ENCODE data around the gene FAM43A.

FAM43A gene

DNA sequence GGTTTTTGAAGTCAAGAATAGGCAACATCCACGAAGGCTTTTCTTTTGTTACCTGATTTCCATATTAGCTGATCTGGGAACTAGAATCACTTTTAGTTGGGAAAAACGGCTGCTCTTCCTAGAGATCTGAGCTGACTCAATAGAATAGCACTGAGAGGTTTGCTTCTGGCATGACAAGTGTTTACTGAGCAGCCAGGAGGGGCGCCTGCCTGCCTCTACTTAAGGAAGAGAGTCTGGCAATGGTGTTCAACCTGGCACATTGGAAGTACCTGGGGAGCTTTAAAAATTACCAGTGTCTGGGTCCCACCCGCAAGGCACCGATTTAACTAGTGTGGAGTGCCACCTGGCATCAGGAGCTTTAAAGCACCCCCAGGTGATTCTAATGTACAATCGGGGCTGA lies 34.4 kb downstream of the FAM43A start:
- TF ChIP-seq, protein P1, sequence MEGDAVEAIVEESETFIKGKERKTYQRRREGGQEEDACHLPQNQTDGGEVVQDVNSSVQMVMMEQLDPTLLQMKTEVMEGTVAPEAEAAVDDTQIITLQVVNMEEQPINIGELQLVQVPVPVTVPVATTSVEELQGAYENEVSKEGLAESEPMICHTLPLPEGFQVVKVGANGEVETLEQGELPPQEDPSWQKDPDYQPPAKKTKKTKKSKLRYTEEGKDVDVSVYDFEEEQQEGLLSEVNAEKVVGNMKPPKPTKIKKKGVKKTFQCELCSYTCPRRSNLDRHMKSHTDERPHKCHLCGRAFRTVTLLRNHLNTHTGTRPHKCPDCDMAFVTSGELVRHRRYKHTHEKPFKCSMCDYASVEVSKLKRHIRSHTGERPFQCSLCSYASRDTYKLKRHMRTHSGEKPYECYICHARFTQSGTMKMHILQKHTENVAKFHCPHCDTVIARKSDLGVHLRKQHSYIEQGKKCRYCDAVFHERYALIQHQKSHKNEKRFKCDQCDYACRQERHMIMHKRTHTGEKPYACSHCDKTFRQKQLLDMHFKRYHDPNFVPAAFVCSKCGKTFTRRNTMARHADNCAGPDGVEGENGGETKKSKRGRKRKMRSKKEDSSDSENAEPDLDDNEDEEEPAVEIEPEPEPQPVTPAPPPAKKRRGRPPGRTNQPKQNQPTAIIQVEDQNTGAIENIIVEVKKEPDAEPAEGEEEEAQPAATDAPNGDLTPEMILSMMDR (IDR thresholded peaks at IDR 0.05; ENCODE audit: low read depth, low read length) = no peak
- H3K4me3 ChIP-seq (ENCODE audit: low read depth, low read length) = no peak overlapping the region

DNA sequence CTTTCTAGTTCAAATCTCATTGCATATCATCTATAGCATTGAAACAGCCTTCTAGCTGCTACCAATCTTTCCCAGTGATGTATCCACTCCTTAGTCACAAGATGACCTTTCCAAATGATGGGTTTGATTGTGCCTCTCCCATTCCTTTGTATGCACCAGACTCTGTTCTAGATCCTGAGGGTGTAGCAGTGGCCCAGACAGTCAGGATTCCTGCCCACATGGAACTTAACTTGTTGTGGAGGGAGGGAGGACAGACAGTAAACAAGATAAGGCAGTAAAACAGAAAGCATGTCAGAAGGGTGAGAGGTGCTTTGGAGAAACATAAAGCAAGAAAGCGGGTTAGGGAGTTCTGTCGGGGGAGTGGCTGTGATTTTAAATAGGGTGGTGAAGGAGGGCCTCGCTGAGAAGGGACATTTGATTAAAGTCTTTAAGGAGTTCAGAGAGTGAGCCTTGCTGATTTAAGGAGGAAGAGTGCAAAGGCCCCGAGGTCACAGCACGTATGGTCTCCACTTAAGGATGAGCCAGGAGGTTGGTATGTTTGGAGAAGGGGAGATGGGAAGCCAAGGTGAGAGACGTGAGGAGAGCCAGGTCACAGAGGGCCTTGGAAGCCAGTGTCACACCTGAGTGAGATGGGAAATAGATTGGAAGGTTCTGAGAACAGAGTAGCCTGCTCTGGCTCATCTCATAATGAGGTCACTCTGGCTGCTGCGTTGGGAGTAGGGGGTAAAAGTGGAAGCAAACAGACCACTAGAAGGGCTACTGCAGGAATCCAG lies 38.3 kb downstream of the FAM43A start:
- H3K4me3 ChIP-seq (ENCODE audit: low read depth, low read length) = no peak overlapping the region
- TF ChIP-seq, protein P1 (IDR thresholded peaks at IDR 0.05; ENCODE audit: low read depth, low read length) = no peak

DNA sequence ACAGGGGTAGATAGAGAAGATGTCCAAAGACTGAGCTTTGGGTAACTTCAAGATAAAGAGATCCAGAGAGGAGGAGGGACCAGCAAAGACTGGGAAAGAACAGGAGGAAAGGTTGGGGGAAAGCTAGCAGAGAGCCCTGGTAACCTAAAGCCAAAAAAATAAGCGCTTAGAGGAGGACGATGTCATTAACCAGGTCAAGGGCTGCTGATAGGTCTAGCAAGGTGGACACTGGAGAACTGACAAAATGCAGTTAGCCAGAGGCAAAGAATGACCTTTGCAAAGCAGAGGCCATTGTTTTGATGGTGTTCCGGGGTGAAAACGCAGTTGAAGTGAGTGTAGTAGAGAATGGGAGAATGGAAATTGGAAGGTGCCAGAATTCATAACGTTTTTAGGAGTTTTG lies 39.7 kb downstream of the FAM43A start:
- H3K4me3 ChIP-seq (ENCODE audit: low read depth, low read length) = no peak overlapping the region
- TF ChIP-seq, protein P1 (IDR thresholded peaks at IDR 0.05; ENCODE audit: low read depth, low read length) = no peak

DNA sequence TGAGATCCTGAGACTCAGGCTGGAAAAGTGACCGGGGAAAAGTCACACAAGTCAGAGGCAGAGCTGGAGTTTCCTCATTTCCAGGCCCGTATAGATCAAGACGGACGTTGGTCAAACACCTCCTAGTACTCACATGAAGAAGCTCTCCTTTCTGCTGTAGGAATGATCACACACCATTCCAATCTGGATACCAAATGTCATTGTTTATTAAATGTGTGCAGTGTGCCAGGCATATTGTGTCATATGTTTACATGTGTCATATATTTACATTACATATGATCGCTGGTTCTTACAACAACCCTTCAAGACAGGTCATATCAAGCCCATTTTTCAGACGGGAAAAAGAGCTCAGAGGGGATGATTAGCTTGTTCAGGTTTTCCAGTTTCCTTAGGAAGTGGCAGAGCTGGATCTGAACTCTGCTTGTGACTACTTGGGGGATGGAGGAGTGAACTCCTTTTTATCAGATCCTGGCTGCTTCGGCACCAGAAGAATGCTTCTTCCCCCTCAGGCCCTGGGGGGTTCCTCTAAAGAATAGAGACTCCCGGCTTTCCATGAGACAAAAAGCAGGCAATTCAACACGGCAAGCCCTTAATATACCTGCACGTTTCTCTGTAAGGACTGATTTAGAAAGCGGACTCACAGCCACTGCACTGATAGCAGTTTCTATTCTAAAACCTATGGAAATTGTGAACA lies 41.9 kb downstream of the FAM43A start:
- no peak overlapping the region for H3K4me3 ChIP-seq (ENCODE audit: low read depth, low read length)
- TF ChIP-seq, protein P1 (IDR thresholded peaks at IDR 0.05; ENCODE audit: low read depth, low read length) = no peak

DNA sequence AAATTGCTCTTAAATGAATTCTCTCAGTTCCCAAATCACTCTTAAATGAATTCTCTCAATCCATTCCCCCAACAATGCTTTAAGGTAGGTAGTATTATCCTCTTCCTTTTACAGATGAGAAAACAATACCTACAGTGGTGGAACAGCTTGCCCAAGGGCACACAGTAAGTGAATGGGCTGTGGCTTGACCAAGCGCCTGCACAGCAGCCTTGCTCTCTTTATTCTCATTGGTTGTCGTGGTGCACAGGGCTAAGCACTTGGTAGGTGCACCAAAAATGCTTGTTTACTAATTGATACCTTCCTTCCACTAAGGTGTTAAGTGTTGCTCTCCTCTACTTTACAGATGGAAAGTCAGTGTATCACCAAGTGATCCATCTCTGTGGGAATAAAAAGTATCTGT lies 43.3 kb downstream of the FAM43A start:
- H3K4me3 ChIP-seq (ENCODE audit: low read depth, low read length) = no peak overlapping the region
- TF ChIP-seq, protein P1 (IDR thresholded peaks at IDR 0.05; ENCODE audit: low read depth, low read length) = no peak

DNA sequence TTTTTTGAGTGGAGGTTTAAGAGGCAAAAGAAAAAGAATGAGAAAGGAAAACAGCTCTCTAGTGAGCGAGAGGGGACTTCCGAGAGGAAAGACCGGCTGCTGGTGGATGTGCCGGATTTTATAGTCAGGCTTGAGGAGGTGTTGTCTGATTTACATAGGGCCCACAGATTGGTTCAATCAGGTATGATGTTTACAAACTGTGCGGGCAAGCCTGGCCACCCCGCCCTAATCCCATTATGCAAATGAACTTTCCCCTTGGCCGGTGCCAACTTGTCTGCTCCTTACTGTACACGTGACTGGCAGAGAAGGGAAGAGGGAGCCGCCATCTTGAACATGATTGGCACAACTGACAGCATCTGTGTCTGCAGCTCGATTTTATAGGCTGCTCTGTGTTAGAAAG lies 44.7 kb downstream of the FAM43A start:
- H3K4me3 ChIP-seq (ENCODE audit: low read depth, low read length) = no peak overlapping the region
- TF ChIP-seq, protein P1 (IDR thresholded peaks at IDR 0.05; ENCODE audit: low read depth, low read length) = no peak

DNA sequence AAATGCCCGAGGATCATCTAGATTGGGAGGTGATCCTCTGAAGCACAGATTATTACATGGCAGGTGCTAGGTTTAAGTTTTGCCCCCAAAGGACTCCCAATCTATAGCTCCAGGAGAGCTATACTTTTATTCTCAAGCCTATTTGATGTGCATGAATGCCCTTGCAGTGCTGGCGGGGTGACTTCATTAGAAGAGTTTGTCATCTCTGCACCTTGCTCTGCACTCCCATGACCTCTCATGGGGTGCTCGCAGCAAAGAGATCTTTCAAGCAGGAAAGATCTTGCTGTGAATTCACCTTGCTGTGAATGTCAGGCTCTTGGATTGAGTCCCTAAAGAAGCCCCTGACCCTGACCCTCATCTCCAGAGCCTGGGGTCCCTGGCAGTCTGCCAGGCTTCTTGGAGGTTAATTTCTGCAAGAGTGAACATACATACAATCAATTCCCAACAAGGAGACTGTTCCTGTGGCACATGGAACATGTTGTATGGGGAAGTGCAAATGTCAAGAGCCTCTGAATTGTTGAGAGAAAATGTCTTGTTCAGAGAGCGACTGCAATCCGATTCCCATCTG lies 45.9 kb downstream of the FAM43A start:
- TF ChIP-seq, protein P1 (IDR thresholded peaks at IDR 0.05; ENCODE audit: low read depth, low read length) = no peak

More for the DNA sequence above, 45.9 kb downstream of the FAM43A start:
- H3K4me3 ChIP-seq (ENCODE audit: low read depth, low read length) = no peak overlapping the region

Measured in WI38 (cell line).